NCI-H446 treated with DMSO at 0.1 percent for 48 hours (cell line): ENCODE results near the gene LMBR1L.
"Not testable (repeated sequence)": the region's sequence is repeated elsewhere in the genome, so short reads cannot be mapped to it uniquely, and the experiment has no call there.

Source experiments
- DNase-seq: peaks from one replicate; lab custom pipeline; 2025; lab: John Stamatoyannopoulos, UW

Gene LMBR1L, protein sequence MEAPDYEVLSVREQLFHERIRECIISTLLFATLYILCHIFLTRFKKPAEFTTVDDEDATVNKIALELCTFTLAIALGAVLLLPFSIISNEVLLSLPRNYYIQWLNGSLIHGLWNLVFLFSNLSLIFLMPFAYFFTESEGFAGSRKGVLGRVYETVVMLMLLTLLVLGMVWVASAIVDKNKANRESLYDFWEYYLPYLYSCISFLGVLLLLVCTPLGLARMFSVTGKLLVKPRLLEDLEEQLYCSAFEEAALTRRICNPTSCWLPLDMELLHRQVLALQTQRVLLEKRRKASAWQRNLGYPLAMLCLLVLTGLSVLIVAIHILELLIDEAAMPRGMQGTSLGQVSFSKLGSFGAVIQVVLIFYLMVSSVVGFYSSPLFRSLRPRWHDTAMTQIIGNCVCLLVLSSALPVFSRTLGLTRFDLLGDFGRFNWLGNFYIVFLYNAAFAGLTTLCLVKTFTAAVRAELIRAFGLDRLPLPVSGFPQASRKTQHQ

DNA sequence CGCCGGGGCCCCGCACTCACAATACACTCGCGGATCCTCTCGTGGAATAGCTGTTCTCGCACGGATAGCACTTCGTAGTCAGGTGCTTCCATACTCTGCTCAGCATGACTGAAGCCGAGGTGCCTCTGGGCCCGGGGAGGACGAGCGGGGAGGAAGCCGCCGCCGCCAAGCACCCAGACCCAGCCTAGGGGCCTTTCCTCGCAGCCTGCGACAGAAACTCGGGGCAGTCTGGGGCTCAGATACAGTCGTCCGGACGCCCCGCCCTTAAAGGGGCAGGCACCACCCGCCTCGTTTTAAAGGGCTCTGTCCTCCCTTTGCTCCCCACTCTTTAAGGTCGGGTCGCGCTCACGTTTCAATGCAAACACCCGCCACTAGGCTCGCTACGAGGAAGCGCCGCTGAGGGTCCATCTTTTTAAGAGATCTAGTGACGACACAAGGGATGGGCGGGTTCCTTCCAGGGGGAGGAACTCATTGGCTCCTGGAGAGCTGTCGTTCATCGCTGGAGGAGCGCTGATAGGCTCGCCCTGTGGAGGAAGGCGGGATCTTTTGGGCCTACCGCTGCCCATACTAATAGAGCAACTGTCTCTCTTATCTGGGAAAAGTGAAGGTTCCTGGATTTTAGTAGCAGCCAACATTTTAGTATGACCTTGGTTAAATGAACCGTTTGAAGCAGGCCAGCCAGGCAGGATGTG is at the start of gene LMBR1L:
Gene LMBR1L, minus strand, starts transcription at position 384 of the 692 bp plus-strand sequence. Its CDS starts 292 bp downstream, at position 92.
- DNase-seq, result peak; percentile 96

DNA sequence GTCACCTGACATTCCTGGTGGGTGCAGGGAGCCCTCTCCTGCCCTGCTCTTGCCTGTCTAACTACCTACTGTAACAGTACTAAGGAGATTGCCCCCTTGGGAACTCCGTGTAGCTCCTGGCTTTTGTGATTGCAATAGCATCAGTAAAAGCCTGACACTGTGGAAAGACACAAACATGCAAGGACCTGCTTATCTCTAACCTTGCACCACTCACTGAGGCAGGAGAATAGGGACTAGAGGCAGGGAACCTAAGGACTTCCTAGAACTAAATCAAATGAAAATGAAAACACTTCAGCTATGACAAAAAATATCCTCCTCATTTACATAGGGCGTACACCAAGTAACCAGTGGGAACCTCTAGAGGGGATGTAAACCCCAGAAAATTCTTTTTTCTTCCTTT is 49.8 kb upstream of the LMBR1L start:
- DNase-seq, result no peak

DNA sequence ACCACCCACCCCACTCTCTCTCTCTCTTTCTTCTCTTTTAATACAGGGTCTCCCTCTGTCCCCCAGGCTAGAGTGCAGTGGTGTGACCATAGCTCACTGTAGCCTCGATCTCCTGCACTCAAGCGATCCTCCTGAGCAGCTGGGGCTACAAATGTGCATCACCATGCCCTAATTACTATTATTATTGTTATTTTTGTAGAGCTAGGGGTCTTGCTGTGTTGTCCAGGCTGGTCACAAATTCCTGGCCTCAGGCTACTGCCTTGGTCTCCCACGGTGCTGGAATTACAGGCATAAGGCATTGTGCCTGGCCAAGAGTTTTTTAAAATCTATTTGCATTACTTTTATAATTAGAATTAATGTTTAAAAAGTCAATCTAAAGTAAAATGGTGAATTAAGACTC is 43.6 kb upstream of the LMBR1L start:
- no peak for DNase-seq

DNA sequence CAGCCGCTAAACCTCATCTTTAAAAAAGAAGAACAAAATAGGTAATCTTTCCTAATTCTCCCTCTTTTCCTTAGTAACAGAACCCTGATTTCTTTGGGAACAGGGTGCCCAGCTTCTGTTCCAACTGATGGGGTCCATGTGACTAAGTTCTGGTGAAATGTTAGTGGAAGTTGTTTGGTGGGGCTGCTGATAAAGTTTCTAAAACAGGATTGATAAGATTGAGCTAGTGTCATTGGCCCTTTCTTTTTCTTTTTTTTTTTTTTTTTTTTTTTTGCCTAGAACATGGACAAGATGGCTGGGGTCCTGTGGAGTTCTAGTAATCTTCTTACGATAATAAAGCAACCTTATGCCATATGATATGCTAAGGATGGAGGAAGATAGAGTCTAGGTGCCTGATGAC is 36.7 kb upstream of the LMBR1L start:
- DNase-seq, result no peak

DNA sequence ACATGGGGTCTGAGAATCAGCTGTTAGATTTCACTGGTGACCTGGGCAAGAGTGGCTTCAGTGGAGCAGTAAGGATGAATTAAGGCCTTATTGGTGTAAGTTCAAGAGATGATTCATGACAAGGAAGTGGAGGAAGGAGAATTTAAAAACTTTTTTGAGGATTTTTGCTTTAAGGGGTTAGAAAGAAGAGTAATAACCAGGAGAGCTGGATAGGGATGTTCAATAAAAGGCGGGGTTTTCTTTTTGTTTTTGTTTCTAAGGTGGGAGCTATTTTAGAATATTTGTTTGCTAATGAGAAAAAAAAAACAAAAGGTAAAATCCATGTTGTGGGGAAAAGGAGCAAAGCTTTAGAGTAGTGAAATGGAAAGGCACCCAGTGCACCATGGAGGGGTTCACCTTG is 35.8 kb upstream of the LMBR1L start:
- DNase-seq, result no peak

DNA sequence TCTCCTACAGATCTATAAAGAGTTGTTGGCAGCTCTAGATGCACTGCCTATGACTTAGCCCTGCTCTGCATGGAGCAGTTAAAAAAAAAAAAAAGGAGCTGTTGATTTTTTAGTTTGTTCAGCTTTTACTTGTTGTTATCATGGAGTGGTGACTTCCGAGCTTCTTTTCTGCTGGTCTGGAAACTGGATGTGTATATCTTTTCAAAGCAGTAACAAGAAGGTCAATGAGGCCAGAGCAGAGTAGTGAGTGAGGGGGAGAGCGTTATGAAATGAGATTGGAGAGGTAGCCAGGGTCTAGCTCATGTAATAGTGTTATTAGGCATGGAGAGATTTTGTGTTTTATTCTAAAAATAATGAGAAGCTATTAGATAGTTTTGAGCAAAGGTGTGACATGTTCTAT is 33.7 kb upstream of the LMBR1L start:
- no peak for DNase-seq

DNA sequence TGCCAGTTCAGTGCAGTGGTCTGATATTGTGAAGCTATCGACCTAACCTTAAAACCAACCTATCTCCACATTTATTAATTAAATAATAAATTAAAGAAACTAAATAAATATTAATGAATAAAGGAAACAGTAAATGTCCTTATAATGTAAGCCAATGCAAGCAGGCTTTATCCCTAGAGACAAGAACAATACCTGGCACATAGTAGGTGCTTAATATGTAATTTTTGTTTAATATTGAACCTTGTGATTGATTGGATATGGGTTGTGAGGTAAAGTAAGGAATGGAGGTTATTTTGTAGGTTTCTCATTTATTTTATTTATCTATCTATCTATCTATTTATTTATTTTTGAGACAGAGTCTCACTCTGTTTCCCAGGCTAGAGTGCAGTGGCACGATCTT is 28.4 kb upstream of the LMBR1L start:
- no peak for DNase-seq

DNA sequence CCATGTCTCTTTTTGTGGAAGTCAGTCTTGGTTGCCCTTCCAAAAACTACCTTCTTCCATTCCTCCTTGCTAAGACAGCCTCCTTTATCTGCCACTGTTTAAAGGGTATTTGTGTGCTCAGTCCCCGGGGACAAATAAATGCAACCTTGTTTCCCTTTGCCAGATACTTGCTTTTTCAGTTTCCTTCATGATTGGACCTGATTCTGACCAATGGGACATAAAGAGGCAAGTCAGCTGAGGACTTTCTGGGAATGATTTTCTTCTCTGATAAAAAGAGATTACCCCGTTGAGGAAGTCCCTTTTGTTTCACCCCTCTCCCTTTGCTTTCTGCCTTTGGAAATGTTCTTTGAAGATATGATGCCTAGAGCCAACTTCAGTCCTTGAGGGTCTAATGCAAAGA is 27.9 kb upstream of the LMBR1L start:
- DNase-seq, result no peak

DNA sequence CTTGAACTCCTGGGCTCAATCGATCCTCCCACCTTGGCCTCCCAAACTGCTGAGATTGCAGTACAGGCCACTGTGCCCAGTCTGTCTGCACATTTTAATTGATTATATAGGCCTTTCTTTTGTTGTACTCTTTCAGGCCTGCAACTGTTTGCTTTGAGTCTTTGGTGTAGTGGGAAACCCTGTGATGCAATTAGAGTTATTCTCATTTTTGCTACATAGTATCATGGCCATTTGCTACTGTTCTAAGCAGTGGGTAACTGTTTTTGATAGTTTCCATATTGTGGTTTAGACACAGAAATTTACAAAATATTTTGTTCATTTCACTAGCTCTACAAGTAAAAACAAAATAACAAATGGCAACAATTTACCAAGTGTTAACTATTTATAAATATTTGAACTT is 26.8 kb upstream of the LMBR1L start:
- DNase-seq, result no peak

DNA sequence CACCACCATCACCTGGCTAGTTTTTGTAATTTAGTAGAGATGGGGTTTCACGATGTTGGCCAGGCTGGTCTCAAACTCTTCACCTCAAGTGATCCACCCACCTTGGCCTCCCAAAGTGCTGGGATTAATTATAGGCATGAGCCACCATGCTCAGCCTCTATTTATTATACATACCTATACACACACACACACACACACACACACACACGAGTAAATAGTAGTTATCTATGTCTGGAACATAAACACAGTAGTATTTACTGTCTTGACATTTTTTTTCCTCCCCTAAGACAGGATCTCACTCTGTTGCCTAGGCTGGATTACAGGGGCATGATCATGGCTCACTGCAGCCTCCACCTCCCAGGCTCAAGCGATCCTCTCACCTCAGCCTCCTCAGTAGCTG is 26.4 kb upstream of the LMBR1L start:
- not testable (repeated sequence) for DNase-seq

DNA sequence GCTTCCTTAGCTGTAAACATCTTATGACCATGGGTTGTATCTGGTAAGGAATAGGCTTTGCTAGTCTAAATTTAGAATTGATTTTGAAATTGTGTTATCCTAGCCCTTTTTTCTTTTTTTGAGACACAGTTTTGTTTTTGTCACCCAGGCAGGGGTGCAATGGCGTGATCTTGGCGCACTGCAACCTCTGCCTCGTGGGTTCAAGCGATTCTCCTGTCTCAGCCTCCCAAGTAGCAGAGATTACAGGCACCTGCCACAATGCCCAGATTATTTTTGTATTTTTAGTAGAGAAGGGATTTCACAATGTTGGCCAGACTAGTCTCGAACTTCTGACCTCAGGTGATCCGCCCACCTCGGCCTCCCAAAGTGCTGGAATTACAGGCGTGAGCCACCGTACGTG is 22.9 kb upstream of the LMBR1L start:
- DNase-seq, result no peak

DNA sequence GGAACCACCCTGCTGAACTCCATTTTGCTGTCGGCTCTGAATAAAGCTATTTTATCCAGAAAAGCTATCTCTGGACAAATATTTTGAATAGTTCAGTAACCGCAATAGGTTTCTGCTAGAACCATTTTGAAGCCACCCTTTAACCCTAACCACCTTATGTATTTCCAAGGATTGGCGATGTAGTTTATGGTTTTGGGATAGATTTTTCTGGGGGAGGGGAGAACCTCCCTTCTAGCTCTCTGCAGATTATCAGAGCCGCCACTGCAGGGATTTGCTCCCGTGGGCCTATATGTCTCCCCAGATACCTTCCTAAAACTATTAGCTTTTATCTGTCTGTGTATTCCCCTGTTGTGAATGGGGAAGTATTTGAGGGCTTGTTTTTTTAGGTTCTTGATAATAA is 22.4 kb upstream of the LMBR1L start:
- no peak for DNase-seq

DNA sequence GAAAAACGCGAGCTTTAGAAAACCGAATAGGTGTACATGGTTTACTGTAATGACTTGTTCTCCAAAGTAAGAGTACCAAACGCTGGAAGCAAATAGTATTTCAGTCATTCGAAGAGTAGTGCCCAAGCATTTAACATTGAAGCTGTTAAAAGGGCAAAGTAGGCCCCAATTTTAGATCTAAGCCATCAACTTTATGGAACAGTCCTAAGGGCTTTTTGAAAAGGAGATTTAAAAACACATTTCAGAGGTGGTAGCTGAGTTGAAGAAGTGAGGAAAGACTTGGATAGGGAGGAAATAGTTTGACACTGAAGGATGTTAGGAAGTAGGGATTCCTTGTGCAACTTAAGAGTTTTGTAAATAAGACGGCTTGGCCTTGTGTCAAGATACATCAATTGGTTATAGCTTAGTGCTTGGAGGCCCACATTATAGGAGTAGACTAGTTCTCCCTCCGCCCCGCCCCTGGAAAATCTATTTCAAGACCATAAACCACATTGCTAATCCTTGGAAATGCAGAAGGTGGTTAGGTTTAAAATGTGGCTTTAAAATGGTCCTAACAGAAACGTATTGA is 21.3 kb upstream of the LMBR1L start:
- DNase-seq, result peak; percentile 66

DNA sequence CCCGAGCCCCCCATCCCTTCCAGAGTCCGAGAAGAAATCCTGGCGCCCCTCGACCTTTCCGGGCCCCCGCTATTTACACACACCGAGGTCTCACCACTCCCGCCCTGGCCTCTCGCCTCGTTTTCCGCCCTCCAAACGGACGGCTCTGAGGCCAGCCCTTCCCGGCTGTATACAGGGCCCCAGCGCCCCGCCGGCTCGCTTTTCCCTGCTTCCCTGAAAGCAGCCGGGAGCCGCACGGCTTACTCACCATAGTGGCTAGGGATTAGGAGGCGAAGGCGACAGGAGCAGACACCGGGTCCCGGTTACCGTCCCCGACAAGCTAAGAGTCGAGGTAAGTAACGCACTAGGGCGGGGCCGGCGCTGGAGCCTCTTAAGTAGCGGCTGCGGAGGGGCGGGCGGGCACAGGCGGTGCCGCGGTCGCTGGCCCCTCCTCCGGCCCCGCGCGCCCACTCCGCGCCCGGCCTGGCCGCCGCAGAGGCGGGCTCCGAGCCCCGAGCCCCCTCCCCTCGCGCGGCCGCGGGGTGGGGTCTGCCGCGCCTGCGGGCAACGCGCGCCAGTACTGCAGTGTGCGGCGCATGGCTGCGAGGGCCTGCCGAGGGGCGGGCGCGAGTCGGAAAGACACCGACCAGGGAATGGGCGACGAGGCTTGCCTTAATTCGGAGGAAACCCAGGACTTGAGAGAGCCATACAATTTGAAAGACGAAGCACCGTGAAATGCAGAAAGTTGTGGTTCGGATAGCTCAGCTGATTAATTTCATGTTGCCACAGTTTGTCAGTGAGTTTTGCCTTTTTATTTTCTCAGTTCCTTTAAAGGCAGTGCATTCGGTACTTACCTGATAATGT is 20.6 kb upstream of the LMBR1L start, which contains the start of gene TUBA1B:
Gene TUBA1B, minus strand, starts transcription at position 345 of the 843 bp plus-strand sequence. Its CDS starts 95 bp downstream, at position 250.
- DNase-seq, result peak; percentile 89

DNA sequence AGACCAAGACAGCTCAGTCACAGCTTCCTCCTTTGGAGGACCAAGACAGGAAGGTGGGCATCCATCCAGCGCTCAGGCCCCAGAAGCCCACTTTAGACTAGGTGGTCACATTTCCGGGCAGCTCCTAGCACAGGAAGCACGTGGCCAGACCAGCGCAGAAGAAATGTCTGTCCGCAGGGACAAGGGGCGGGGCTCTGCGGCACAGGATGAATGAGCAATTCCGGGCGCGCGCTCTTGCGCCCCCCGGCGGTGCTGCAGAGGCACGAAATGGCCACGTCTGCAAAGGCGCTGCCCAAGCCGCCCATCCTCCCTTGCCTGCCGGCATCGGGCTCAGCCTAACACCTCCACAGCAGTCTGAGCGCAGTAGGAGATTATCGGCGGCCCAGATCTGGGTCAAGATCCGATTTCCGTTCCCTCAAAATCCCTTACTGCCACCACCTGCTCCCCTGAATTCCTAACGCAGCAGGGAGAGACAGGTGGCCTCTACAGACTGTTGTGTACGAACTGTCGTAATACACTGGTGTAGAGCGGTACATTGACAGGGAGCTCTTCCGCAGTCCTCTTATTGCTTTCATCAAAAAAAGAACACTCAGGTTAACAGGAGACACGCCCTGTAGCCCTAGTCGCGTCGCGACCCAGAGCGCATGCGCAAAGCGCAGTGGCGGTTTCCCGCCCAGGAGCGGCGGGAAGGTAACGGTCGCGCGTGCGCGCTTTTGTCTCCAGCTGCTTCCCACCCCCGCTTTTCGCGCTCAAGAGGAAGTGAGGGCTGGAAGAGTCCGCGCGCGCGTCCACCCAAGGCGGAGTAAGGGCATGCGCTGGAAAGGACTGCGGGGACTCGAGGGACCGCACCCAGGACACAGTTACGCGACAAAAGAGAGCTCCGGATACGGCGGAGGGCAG is 19.8 kb upstream of the LMBR1L start:
- DNase-seq, result peak; percentile 77

DNA sequence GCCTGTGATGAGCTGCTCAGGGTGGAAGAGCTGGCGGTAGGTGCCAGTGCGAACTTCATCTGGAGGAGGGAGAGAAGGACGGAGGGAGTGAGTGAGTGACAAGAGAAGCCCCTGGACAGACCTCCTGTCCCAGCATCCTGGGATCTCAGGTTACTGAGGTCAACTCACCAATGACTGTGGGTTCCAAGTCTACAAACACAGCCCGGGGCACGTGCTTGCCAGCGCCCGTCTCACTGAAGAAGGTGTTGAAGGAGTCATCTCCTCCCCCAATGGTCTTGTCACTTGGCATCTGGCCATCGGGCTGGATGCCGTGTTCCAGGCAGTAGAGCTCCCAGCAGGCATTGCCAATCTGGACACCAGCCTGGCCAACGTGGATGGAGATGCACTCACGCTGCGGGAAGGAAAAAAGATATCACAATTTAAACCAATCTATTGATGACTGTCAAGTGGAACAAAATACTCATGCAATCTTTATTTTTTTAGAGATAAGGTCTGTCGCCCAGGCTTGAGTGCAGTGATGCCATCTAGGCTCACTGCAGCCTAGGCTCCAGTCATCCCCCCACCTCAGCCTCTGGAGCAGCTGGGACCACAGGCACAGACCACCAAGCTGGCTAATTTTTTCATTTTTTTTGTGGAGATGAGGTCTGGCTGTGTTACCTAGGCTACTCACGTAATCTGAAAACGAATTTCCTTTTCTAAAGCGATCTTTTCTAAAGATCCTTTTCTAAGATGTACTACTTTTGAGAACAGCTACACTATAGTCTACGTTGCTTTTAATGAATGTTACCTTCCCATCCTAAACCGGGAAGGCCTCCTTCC is 18.9 kb upstream of the LMBR1L start:
- DNase-seq, result no peak

DNA sequence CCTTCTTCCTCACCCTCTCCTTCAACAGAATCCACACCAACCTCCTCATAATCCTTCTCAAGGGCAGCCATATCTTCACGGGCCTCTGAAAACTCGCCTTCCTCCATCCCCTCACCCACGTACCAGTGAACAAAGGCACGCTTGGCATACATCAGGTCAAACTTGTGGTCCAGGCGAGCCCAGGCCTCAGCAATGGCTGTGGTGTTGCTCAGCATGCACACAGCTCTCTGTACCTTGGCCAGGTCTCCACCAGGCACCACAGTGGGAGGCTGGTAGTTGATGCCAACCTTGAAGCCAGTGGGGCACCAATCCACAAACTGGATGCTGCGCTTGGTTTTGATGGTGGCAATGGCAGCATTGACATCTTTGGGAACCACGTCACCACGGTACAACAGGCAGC is 17.3 kb upstream of the LMBR1L start:
- DNase-seq, result not testable (repeated sequence)

DNA sequence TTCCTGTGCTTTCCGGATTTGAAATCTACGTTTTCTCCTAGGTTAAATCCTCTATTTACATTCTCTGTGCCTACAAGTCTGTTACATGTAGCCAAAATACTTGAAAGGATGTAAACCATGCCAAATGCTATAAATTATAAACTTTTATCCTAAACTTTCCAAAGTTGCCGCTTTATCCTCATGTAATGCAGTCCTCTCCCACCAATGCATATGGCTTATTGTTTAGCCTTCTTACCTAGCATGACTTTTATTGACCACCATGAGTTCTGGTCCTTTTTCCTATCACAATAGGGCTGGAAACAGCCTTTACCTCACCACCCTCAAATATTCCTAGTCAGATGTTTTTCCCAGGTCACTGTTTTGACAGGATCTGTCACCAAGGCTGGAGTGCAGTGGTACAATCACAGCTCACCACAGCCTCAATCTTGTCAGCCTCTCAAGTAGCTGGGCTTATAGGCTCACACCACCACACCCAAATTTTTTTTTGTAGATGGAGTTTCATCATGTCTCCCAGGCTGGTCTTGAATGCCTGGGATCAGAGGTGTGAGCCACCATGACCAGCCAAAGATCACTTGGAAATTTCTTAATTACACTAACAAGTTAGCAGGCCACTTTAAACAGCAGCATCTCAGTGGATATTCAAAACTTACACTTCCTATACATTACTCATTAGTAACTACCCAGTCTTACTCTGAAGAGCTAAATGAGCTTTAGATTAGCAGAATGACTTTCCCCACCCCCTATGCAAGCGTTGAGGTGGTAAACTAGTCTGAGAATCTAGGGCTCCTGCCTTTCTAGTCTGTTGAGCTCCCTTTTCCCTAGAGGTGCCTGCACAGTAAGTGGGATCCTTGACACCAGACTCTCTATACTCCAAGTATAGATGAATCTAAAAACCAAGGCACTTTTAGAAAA is 16.5 kb upstream of the LMBR1L start:
- DNase-seq, result peak; percentile 26
